Neutrophil (primary cell): Measurements from ENCODE around the gene FKBP1B.

Source experiments
- H3K27ac ChIP-seq: fragments of 200-600 bp; sonication (generic); 2 replicates; pipeline ENCODE4 v1.5.1; 2016; ENCODE audit warnings: mild to moderate bottlenecking, moderate library complexity
- H3K27me3 ChIP-seq: fragments of 200-600 bp; sonication (generic); 2 replicates; pipeline ENCODE4 v1.6.0; 2016; ENCODE audit warnings: mild to moderate bottlenecking
- H3K36me3 ChIP-seq: fragments of 200-600 bp; sonication (generic); 2 replicates; pipeline ENCODE4 v1.5.1; 2017
- H3K4me1 ChIP-seq, 2 experiments: fragments of 200-600 bp in 1 of 2; sonication (generic) in 1 of 2; 1 replicate in 1 of 2; 2 replicates in 1 of 2; pipeline versions ENCODE4 v1.5.1 to v1.6.1; 2013 to 2016; ENCODE audit warnings: low read depth in 1 of 2, low read length in 1 of 2, mild to moderate bottlenecking in 1 of 2, moderate library complexity in 1 of 2; ENCODE audit not compliant: control insufficient read depth in 1 of 2, insufficient read depth in 1 of 2
- H3K4me3 ChIP-seq, 2 experiments: fragments of 200-600 bp in 1 of 2; sonication (generic) in 1 of 2; 1 replicate in 1 of 2; 2 replicates in 1 of 2; pipeline ENCODE4 v1.5.1; 2013 to 2016; ENCODE audit warnings: low read depth in 1 of 2, low read length in 1 of 2, mild to moderate bottlenecking in 1 of 2, moderate library complexity in 1 of 2
- H3K9me3 ChIP-seq: fragments of 200-600 bp; sonication (generic); 2 replicates; pipeline ENCODE4 v1.5.1; 2016
- CTCF ChIP-seq: fragments of 200-600 bp; sonication (generic); IDR thresholded peaks from 2 replicates; pipeline ENCODE4 v1.5.1; 2016; ENCODE audit warnings: antibody characterized with exemption

Gene FKBP1B

GRCh38 chr2:24045511-24046508, 3.7 kb upstream of the FKBP1B start:
- Histone ChIP-seq H3K4me1 (peaks cover 29 to 31% of the 10 kb centered on the region in 2 experiments), H3K27me3 (peaks cover 46% of the 10 kb centered on the region), H3K4me3 (no peak overlapping the region)

DNA sequence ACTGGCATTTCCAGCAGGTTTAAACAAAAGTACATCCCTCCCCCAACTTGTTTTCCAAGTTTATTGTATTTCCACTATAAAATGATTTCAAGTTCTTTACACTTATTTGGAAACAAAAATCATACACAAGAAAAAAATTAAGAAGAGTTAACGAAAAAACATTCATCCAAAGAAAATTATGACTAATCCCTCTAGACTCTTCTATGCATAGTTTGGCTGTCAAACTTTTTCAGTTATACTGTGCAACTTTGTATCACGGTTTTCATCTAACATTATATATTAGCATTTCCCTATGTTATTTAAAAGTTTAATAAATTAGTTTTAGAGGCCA, 3.0 kb upstream of the FKBP1B start:
- H3K4me3 ChIP-seq, result peak overlapping the region; percentile 62
- peaks cover 54% of the 10 kb centered on the region for H3K27me3 ChIP-seq
- H3K36me3 ChIP-seq, result no peaks in the 10 kb centered on the region
- no peaks in the 10 kb centered on the region for H3K9me3 ChIP-seq
- no peak overlapping the region for H3K27ac ChIP-seq
- peaks cover 29 to 31% of the 10 kb centered on the region in 2 experiments for H3K4me1 ChIP-seq
- no peak for TF ChIP-seq CTCF

More at GRCh38 chr2:24045511-24046508, 3.7 kb upstream of the FKBP1B start:
- H3K36me3 ChIP-seq, result no peaks in the 10 kb centered on the region
- no peak for TF ChIP-seq CTCF
- H3K27ac ChIP-seq, result no peak overlapping the region
- H3K9me3 ChIP-seq, result no peaks in the 10 kb centered on the region

- peaks cover 29 to 31% of the 10 kb centered on the region in 2 experiments for H3K4me1 ChIP-seq
These were observed 2.4 kb upstream of the FKBP1B start, which contains the start of gene WDCP for GRCh38 chr2:24046930-24047702. TSS of gene WDCP (minus strand) at chr2:24047391. CDS start at chr2:24039494, 7,897 bp downstream.

DNA sequence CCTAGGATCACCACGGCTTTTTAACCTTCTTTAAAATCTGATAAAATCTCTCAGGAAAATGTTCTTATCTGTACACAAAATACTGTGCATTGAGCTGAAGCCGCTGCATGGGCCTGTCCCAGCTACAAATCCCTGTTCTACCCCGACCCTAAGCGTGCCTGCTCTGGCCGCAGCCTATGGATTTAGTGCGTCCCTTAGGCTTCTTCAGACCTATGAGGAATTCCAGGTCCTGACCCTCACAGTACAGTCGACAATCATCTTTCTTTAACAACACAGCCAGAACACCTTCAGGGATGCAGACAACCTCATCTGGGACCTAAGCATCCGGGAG, 1.9 kb upstream of the FKBP1B start:
- TF ChIP-seq CTCF, result no peak
- no peak overlapping the region for H3K27ac ChIP-seq
- H3K36me3 ChIP-seq, result no peaks in the 10 kb centered on the region
- H3K4me3 ChIP-seq, result peak overlapping the region; percentile 62
- peaks cover 29 to 31% of the 10 kb centered on the region in 2 experiments for H3K4me1 ChIP-seq
- peaks cover 65% of the 10 kb centered on the region for H3K27me3 ChIP-seq
- H3K9me3 ChIP-seq, result no peaks in the 10 kb centered on the region

More at GRCh38 chr2:24046930-24047702, 2.4 kb upstream of the FKBP1B start, which contains the start of gene WDCP:
- H3K9me3 ChIP-seq, result no peaks in the 10 kb centered on the region
- H3K27me3 ChIP-seq, result peaks cover 60% of the 10 kb centered on the region
- no peaks in the 10 kb centered on the region for H3K36me3 ChIP-seq
- H3K4me3 ChIP-seq, result peak within 1 kb of the TSS; percentile 62
- TF ChIP-seq CTCF, result no peak
- no peak within 1 kb of the TSS for H3K27ac ChIP-seq

DNA sequence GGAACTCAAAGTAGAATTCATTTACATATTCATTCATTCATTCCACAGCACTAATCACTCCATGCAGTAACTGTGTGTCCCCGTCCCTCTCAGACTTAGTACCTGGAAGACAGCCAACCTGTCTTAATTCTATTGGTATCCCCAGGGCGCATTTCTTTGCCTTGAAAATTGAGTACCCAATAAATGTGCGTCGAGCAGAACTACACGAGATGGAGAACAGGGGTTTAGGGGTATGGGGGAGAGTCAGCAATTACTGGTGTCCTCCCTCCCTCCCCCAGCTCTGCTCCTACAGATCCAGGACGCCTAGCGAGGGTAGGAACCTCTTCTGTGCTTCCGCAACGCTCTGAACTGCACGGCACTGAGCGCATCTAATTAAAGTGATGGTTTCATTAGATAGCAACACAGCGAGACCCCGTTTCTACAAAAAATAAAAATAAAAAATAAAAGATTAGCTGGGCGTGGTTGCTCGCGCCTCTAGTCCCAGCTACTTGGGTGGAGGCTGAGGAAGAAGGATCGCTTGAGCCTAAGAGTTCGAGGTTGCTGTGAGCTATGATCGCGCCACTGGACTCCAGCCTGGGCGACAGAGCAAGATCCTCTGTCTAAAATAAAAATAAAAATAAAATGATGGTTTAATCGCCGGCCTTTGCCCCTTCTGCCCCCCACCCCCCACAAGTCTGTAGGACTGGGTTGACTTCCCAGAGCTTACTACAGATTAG, 614 bp upstream of the FKBP1B start:
- TF ChIP-seq CTCF, result no peak
- H3K27ac ChIP-seq, result no peak overlapping the region
- peak overlapping the region; percentile 29 to 53 for H3K4me3 ChIP-seq
- H3K4me1 ChIP-seq, result peaks cover 29 to 31% of the 10 kb centered on the region in 2 experiments
- H3K27me3 ChIP-seq, result peaks cover 69% of the 10 kb centered on the region
- no peaks in the 10 kb centered on the region for H3K36me3 ChIP-seq
- no peaks in the 10 kb centered on the region for H3K9me3 ChIP-seq
